Calu3 (cell line): ENCODE measurements around the gene NR1H2. TPM values are rescaled to one million over a fixed set of nuclear protein-coding genes. Genes with fewer than 3 reads are reported as not detected.

Experiments
- BruUV-seq: library from RNA; stranded (reverse); fragments of 400-500 nt; replicated peaks from 2 replicates; lab custom pipeline; 2021; lab: Mats Ljungman, UMichigan
- CTCF ChIA-PET: fragments of 300-600 bp; sonication (Branson Sonifier 250); formaldehyde crosslinking; loops from one replicate; lab custom pipeline; 2022; ENCODE audit warnings: antibody characterized with exemption; lab: Charles Lee
- DNase-seq: peaks from one replicate; pipeline ENCODE4 v3.0.0; 2022
- H3K27ac Mint-ChIP-seq: one replicate; pipeline ENCODE4 v1.8.0; 2022; ENCODE audit warnings: mixed read lengths; ENCODE audit not compliant: unreplicated experiment
- H3K27me3 Mint-ChIP-seq: one replicate; pipeline ENCODE4 v1.8.0; 2022; ENCODE audit warnings: mixed read lengths; ENCODE audit not compliant: unreplicated experiment
- H3K36me3 Mint-ChIP-seq: one replicate; pipeline ENCODE4 v1.8.0; 2022; ENCODE audit warnings: mild to moderate bottlenecking, moderate library complexity, mixed read lengths; ENCODE audit not compliant: insufficient read depth, unreplicated experiment
- H3K4me1 Mint-ChIP-seq: one replicate; pipeline ENCODE4 v1.8.0; 2022; ENCODE audit warnings: mild to moderate bottlenecking, low read depth, mixed read lengths; ENCODE audit not compliant: unreplicated experiment
- H3K4me3 Mint-ChIP-seq: one replicate; pipeline ENCODE4 v1.8.0; 2022; ENCODE audit warnings: mild to moderate bottlenecking, low read depth, moderate library complexity, mixed read lengths; ENCODE audit not compliant: unreplicated experiment
- H3K9me3 Mint-ChIP-seq: one replicate; pipeline ENCODE4 v1.8.0; 2022; ENCODE audit warnings: low read depth, mixed read lengths; ENCODE audit not compliant: unreplicated experiment
- CTCF ChIP-seq: fragments of 200-600 bp; IDR thresholded peaks from one replicate; pipeline ENCODE4 v1.8.0; 2022; ENCODE audit warnings: antibody characterized with exemption; ENCODE audit not compliant: unreplicated experiment
- intact Hi-C: fragments of 100-400 bp; cut with micrococcal nuclease; formaldehyde crosslinking; loops from one replicate; pipeline ENCODE4 v1.10.0; 2022; ENCODE audit not compliant: unreplicated experiment
- total RNA-seq: library from RNA; stranded (reverse); gene quantifications from 2 replicates; pipeline ENCODE4 v1.2.3, GENCODE V29; 2022

NR1H2 gene
- total RNA-seq, 1 experiment from 2014 or later: 77.5 TPM

- H3K4me1 Mint-ChIP-seq: peaks cover 67% of the 10 kb centered on the region
- no TSS peak for BruUV-seq
- H3K9me3 Mint-ChIP-seq: peaks cover 5% of the 10 kb centered on the region
- peaks cover 70% of the 10 kb centered on the region for H3K27me3 Mint-ChIP-seq
- intact Hi-C loops: no loop called here
- peak overlapping the region; percentile 51 for H3K27ac Mint-ChIP-seq
- peak; percentile 87 for DNase-seq
- CTCF ChIA-PET: no interaction called here
- peak overlapping the region; percentile 60 for H3K4me3 Mint-ChIP-seq
- peaks cover 73% of the 10 kb centered on the region for H3K36me3 Mint-ChIP-seq
- no peak for TF ChIP-seq CTCF
These were observed 45.7 kb upstream of the NR1H2 start for GRCh38 chr19:50330365-50331078.

GRCh38 chr19:50331221-50331993 is 44.9 kb upstream of the NR1H2 start:
- H3K9me3 Mint-ChIP-seq: peaks cover 5% of the 10 kb centered on the region
- DNase-seq: no peak
- CTCF ChIA-PET: no interaction called here
- H3K36me3 Mint-ChIP-seq: peaks cover 75% of the 10 kb centered on the region
- BruUV-seq: no TSS peak
- peaks cover 66% of the 10 kb centered on the region for H3K27me3 Mint-ChIP-seq
- H3K4me3 Mint-ChIP-seq: peak overlapping the region; percentile 60
- intact Hi-C loops: no loop called here
- peak overlapping the region; percentile 51 for H3K27ac Mint-ChIP-seq
- TF ChIP-seq CTCF: no peak
- H3K4me1 Mint-ChIP-seq: peaks cover 69% of the 10 kb centered on the region

GRCh38 chr19:50331994-50332243 is 44.3 kb upstream of the NR1H2 start:
- CTCF ChIA-PET: no interaction called here

More at GRCh38 chr19:50331994-50332243, 44.3 kb upstream of the NR1H2 start:
- Mint-ChIP-seq H3K9me3 (peaks cover 5% of the 10 kb centered on the region), H3K27ac (no peak overlapping the region), H3K4me1 (peaks cover 65% of the 10 kb centered on the region), H3K36me3 (peaks cover 70% of the 10 kb centered on the region), H3K27me3 (peaks cover 63% of the 10 kb centered on the region), H3K4me3 (peak overlapping the region; percentile 60)
- intact Hi-C loops: no loop called here
- BruUV-seq: no TSS peak
- no peak for TF ChIP-seq CTCF
- DNase-seq: no peak
